HG03175 (cell line): ENCODE results near the gene MTHFS.

ENCODE experiments used
- ATAC-seq: cut with Tn5 transposase; IDR thresholded peaks from one replicate; pipeline ENCODE4 v1.9.1; 2021; ENCODE audit warnings: mild to moderate bottlenecking, moderate library complexity; ENCODE audit not compliant: unreplicated experiment

Gene MTHFS

GRCh38 chr15:79881254-79881653, 15.6 kb downstream of the MTHFS start:
- ATAC-seq: no peak

- no peak for ATAC-seq
Observed at GRCh38 chr15:79878078-79878705, 18.6 kb downstream of the MTHFS start.

DNA sequence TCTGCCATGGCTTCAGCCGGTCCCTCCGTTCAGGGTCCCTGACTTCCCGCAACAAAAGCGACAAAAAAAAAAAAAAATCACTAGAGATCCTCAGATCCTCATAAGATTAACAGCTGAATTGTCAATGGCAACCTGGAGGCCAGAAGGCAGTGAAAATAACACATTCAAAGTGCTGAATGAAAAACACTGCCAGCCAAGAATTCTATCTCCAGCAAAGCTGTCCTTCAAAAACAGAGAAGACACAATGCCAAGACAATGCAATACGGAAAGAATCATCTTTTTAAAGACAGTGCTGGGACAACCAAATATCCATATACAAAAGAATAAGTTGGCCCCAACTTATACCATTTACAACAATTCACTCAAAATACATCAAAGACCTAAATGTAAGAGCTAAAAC, 21.6 kb downstream of the MTHFS start:
- ATAC-seq: no peak

DNA sequence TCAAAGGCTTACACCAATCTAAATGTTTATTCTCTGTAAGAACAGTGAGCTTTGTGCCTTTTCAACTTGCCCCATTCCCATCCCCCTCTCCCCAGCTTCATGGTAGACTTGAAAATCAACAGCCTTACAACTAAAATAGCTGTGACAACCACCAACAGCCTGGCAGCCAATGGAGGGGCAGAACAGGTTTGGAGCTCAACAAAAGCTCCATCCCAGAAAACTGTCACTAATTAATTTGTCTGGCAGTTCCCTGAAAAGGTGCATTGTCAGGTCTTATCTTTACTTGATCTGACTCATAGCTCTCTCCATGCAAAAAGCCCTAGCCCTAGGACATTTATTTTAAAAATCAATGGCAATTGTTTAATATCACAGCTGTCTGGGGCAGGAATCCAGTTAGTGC, 22.6 kb downstream of the MTHFS start:
- ATAC-seq: no peak

DNA sequence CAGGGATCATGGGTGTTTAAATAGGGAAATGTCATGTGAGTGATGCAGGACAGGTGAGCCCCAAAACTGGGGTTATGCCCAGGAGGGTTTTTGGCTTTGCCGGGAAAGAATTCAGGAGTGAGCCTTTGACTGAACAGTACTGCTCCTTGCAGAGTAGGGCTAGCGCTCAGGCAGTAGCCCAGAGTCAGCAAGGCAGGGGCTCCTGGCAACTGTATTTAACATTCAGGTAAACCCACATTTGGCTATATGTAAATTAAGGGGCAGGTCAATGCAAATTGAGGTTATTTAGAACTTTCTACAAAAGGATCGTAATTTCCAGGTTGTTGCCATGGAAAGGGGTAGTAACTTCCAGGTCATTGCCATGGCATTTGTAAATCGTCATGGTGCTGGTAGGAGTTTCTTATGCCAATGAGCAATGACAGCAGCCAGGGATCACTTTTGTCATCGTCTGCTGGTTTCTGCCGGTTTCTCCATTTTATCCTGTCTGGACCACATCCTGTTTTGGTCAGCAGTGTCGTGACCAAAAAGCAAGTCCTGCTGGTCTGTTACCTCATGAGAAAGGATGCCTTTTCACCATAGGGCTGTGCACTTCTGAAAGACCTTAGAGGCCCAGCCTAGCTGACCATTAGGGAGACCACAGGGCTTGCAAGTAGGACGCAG, 24.3 kb downstream of the MTHFS start:
- ATAC-seq: no peak

DNA sequence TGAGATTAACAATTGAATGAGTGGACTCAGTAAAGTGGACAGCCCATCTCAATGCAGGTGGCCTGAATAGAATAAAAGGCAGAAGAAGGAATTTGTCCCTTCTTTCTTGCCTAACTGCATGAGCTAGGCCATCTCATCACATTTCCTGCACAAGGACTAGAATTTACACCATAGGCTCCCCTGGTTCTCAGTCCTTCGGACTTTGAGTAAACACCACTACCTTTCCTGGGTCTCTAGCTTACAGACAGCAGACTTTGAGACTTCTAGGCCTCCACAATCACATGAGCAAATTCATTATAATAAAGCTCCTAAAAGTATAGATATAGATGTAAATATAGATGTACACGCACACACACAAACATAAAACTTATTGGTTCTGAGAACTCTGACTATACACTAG, 28.3 kb downstream of the MTHFS start:
- ATAC-seq: no peak

- ATAC-seq: no peak
Observed at GRCh38 chr15:79863886-79864285, 32.9 kb downstream of the MTHFS start.

- ATAC-seq: no peak
Observed at GRCh38 chr15:79862191-79862590, 34.6 kb downstream of the MTHFS start.

GRCh38 chr15:79860661-79861060, 36.2 kb downstream of the MTHFS start:
- no peak for ATAC-seq

- ATAC-seq: no peak
Observed at GRCh38 chr15:79858469-79858868, 38.3 kb downstream of the MTHFS start.

GRCh38 chr15:79853492-79854328, 43.1 kb downstream of the MTHFS start:
- ATAC-seq: peak; percentile 91

- no peak for ATAC-seq
Observed at GRCh38 chr15:79849789-79850188, 47.0 kb downstream of the MTHFS start.

GRCh38 chr15:79846539-79846938, 50.3 kb downstream of the MTHFS start:
- no peak for ATAC-seq

- ATAC-seq: no peak
Observed at GRCh38 chr15:79844221-79844620, 52.6 kb downstream of the MTHFS start.

DNA sequence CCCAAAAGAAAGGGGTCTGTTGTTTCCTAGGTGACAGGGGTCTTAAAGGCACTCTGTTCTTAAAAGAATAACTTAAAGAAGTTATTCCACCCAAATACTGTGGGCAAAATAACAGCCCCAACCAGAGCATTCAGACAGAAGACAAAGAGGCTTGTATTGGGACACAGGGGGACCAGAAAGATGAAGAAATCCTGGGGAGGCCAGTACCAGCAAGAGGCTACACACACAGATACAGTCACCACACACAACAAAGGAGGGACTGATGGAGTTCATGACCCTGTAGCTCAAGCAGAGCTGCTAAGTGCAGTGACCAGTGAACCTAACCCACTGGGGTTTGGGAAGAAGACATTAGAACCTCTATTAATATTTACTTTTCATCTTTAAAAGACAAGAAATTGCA, 59.0 kb downstream of the MTHFS start:
- no peak for ATAC-seq

- no peak for ATAC-seq
Observed at GRCh38 chr15:79834495-79834894, 62.3 kb downstream of the MTHFS start.

- no peak for ATAC-seq
Observed at GRCh38 chr15:79832367-79833120, 64.3 kb downstream of the MTHFS start.

DNA sequence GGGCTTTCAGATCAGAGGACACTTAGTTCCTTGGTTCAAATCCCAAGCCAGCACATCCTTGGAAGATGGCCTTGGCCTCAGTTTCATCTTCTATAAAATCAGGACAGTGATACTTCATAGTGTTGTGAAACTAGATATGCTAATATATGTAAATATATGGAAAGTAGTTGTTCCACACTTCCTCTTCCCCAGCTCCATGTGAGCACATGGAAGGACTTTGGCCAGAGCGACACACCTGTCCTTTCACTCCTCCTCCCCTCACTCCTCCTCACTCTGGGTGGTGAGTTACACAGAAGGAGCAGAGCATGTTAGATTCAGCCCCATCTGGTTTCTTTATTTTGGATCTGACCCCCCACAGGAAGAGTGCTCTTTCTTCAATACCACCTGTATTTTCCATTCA, 65.2 kb downstream of the MTHFS start:
- ATAC-seq: no peak

GRCh38 chr15:79829950-79830349, 66.9 kb downstream of the MTHFS start:
- ATAC-seq: no peak

DNA sequence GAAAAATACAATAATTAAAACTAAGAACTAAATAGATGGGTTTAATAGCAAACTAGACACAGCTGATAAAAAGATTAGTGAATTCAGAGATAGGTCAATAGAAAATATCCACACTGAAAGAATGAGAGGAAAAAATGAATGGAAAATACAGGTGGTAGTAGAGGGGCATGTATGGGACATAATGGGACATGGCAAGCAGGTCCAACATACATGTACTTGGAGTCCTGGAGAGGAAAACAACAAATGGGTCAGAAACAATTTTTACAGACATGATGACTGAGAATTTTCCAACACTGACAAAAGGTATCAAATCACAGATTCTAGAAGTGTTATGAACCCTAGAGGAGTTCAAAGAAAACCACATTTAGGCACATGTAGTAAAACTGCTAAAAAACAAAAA, 68.4 kb downstream of the MTHFS start:
- no peak for ATAC-seq

GRCh38 chr15:79826800-79827199, 70.0 kb downstream of the MTHFS start:
- ATAC-seq: no peak
